Muscle of leg (tissue), 11 donors: ENCODE results near the gene NCKIPSD. TPM values are rescaled to one million over a fixed set of nuclear protein-coding genes. Genes with fewer than 3 reads are reported as not detected.

Experiments used
- DNase-seq: peaks from one replicate; pipeline ENCODE4 v3.0.0; 2013
- H3K27ac ChIP-seq: one replicate; pipeline ENCODE4 v1.5.1; 2013; ENCODE audit warnings: mild to moderate bottlenecking, low read length, control low read depth
- H3K27me3 ChIP-seq: one replicate; pipeline ENCODE4 v1.6.1; 2013; ENCODE audit warnings: low read length; ENCODE audit not compliant: control insufficient read depth, insufficient read depth
- H3K36me3 ChIP-seq: one replicate; pipeline ENCODE4 v1.6.1; 2013; ENCODE audit warnings: low read length; ENCODE audit not compliant: control insufficient read depth, insufficient read depth
- H3K4me1 ChIP-seq: one replicate; pipeline ENCODE4 v1.6.1; 2013; ENCODE audit warnings: low read length; ENCODE audit not compliant: control insufficient read depth, insufficient read depth
- H3K4me3 ChIP-seq: one replicate; pipeline ENCODE4 v1.5.1; 2013; ENCODE audit warnings: low read length, control low read depth
- H3K9me3 ChIP-seq: replicated peaks from 2 replicates; pipeline ENCODE4 v1.6.1; 2013; ENCODE audit warnings: low read depth, low read length; ENCODE audit not compliant: control insufficient read depth
- WGBS: methylation state at CpG from one replicate; pipeline ENCODE4 v1.1.5; 2013; ENCODE audit warnings: missing lambda C conversion rate; ENCODE audit not compliant: insufficient coverage; 5-methylcytosine and 5-hydroxymethylcytosine counted together
- polyA plus RNA-seq, 8 donors: library from polyadenylated mRNA; unstranded; fragments of 120-200 nt; gene quantifications; one replicate each; pipeline versions ENCODE4 v1.2.1 to v1.2.3, GENCODE V29; 2013; ENCODE audit warnings: inconsistent platforms in 1 of 8, low replicate concordance in 1 of 8; ENCODE audit not compliant: insufficient read length in 8 of 8, insufficient read depth in 1 of 8
- total RNA-seq: library from RNA; stranded (reverse); fragments of 120-200 nt; gene quantifications from one replicate; pipeline ENCODE4 v1.2.4, GENCODE V29; 2013

Gene NCKIPSD
- total and polyA plus RNA-seq, 9 donors = 5.9 to 10.9 (median 8.7) TPM

- H3K36me3 ChIP-seq = peaks cover 17% of the 10 kb centered on the region
- H3K4me1 ChIP-seq = peaks cover 8% of the 10 kb centered on the region
- no peaks in the 10 kb centered on the region for H3K9me3 ChIP-seq
- H3K27me3 ChIP-seq = no peaks in the 10 kb centered on the region
- peak within 1 kb of the TSS; percentile 95 for H3K27ac ChIP-seq
- WGBS = 3% methylated on average over 36 of the region's 38 CpGs
- peak within 1 kb of the TSS; percentile 94 for H3K4me3 ChIP-seq
- peak; percentile 99 for DNase-seq
Observed at GRCh38 chr3:48716982-48717746, 31.4 kb upstream of the NCKIPSD start, which contains the start of gene IP6K2. Gene IP6K2 (minus strand): TSS chr3:48717221. CDS start chr3:48695291, 21,930 bp downstream.

DNA sequence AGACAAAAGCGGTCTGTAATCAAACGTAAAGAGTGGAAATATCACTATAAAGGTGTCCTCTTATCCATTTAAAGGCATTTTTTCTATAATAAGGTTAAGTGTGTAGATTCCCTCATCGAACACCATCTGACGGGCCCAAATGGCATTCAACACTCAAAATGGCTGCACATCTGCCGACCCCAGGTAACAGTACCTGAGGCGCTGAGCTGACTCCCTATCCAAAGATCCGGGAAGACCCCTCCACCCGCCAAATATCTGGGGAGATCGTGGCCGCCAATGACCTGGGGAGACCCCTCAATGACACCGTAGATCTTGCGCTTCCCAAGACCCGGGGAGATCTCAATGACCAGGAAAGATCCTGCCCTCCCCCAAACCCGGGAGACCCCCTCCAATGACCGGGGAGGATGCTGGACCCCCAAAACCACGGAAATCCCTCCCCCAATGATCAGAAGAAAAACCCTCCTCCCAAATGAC is 30.8 kb upstream of the NCKIPSD start:
- Histone ChIP-seq H3K4me3 (peak overlapping the region; percentile 94), H3K4me1 (peaks cover 10% of the 10 kb centered on the region), H3K36me3 (peaks cover 22% of the 10 kb centered on the region), H3K9me3 (no peaks in the 10 kb centered on the region), H3K27me3 (no peaks in the 10 kb centered on the region), H3K27ac (peak overlapping the region; percentile 95)
- WGBS = 0% methylated on average over 8 of the region's 16 CpGs
- peak; percentile 55 for DNase-seq

DNA sequence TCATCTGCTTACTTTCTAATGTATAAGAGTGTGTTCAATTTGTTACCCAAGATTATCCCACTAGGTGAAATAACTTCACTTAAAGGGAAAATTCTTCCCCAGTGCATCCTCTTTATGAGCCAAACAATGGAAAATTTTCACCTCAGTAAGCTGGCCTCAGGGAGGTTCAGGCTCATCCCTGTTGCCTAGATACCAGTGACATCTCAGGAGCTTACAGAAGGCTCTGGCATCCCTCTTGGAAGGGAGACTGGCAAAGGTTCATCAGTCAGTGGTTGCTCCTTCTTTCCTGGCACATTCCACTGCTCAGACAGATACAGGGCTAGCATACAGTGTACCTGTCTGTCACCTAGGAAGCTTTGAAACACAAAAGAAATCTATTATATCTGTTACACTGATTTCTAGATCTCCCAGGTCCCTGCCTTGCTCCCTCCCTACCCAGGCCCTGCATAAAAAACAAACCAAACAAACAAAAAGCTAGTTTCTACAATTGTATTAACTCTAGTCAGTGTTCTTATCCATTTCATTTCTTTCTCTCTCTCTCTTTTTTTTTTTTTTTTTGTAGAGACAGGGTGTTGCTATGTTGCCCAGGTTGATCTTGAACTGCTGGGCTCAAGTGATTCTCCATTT is 29.6 kb upstream of the NCKIPSD start:
- no peak overlapping the region for H3K27ac ChIP-seq
- DNase-seq = peak; percentile 39
- no peaks in the 10 kb centered on the region for H3K9me3 ChIP-seq
- no peaks in the 10 kb centered on the region for H3K27me3 ChIP-seq
- peaks cover 30% of the 10 kb centered on the region for H3K36me3 ChIP-seq
- peaks cover 10% of the 10 kb centered on the region for H3K4me1 ChIP-seq
- H3K4me3 ChIP-seq = peak overlapping the region; percentile 94

DNA sequence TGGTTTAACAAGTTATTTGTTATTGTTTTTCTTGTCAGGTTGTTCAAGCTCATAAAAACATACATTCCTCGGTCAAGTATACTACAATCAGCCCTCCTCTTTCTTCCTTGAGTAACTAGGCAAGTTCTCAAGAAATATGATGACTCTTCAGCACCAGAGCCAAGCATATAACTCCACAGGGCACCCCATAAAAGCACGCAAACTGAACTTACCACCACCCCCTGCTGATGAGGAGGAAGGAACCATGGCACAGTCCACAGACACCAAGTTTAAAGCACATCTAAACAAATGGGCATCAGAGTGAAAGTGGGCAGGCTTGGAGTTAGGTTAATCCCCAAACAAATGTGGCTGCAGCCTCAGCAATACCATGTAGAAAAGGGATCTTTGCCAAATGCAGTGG is 26.0 kb upstream of the NCKIPSD start:
- H3K36me3 ChIP-seq = peaks cover 53% of the 10 kb centered on the region
- H3K4me3 ChIP-seq = no peak overlapping the region
- DNase-seq = no peak
- H3K9me3 ChIP-seq = no peaks in the 10 kb centered on the region
- no CpG with 5 or more reads among the region's 2 CpGs for WGBS
- peaks cover 10% of the 10 kb centered on the region for H3K4me1 ChIP-seq
- no peaks in the 10 kb centered on the region for H3K27me3 ChIP-seq
- H3K27ac ChIP-seq = no peak overlapping the region

GRCh38 chr3:48709051-48709461 is 23.3 kb upstream of the NCKIPSD start:
- peaks cover 5% of the 10 kb centered on the region for H3K4me1 ChIP-seq
- H3K27me3 ChIP-seq = no peaks in the 10 kb centered on the region
- H3K36me3 ChIP-seq = peaks cover 63% of the 10 kb centered on the region

GRCh38 chr3:48708481-48708889 is 22.8 kb upstream of the NCKIPSD start:
- 25% methylated on average over 2 of the region's 2 CpGs for WGBS
- H3K27me3 ChIP-seq = no peaks in the 10 kb centered on the region
- DNase-seq = no peak
- peaks cover 63% of the 10 kb centered on the region for H3K36me3 ChIP-seq
- H3K4me1 ChIP-seq = peaks cover 5% of the 10 kb centered on the region
- no peak overlapping the region for H3K27ac ChIP-seq
- H3K9me3 ChIP-seq = no peaks in the 10 kb centered on the region
- no peak overlapping the region for H3K4me3 ChIP-seq

More at GRCh38 chr3:48709051-48709461, 23.3 kb upstream of the NCKIPSD start:
- H3K27ac ChIP-seq = no peak overlapping the region
- no peaks in the 10 kb centered on the region for H3K9me3 ChIP-seq
- no peak for DNase-seq
- no peak overlapping the region for H3K4me3 ChIP-seq
- 75% methylated on average over 6 of the region's 7 CpGs for WGBS

- Histone ChIP-seq H3K27me3 (no peaks in the 10 kb centered on the region), H3K4me1 (peaks cover 2% of the 10 kb centered on the region), H3K9me3 (no peaks in the 10 kb centered on the region), H3K4me3 (no peak overlapping the region), H3K27ac (no peak overlapping the region), H3K36me3 (peaks cover 61% of the 10 kb centered on the region)
- no peak for DNase-seq
- WGBS = no CpG with 5 or more reads among the region's 5 CpGs
Observed at GRCh38 chr3:48707157-48707556, 21.4 kb upstream of the NCKIPSD start.

DNA sequence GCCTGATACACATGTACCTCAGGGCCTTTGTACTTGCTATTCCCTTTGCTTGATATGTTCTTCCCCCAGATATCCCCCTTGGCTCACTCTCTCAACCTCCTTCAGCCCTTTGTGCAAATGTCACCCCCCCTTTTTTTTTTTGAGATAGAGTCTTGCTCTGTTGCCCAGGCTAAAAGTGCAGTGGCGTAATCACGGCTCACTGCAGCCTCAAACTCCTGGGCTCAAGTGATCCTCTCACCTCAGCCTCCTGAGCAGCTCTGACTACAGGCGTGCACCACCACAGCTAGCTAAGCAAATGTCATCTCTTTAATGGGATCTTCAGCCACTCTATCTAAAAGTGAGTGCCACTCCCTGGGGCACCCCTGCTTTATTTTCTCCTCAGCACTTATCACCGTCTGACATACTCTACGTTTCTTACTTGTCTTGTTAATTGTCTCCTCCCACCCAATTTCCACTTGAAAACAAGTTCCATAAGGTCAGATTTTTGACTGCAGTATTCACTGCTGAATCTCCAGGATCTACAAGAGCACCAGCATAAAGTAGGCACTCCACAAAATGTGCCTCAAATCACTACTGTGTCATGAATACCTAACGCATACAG is 16.7 kb upstream of the NCKIPSD start:
- peaks cover 47% of the 10 kb centered on the region for H3K36me3 ChIP-seq
- H3K4me1 ChIP-seq = no peaks in the 10 kb centered on the region
- WGBS = 94% methylated on average over 5 of the region's 6 CpGs

DNA sequence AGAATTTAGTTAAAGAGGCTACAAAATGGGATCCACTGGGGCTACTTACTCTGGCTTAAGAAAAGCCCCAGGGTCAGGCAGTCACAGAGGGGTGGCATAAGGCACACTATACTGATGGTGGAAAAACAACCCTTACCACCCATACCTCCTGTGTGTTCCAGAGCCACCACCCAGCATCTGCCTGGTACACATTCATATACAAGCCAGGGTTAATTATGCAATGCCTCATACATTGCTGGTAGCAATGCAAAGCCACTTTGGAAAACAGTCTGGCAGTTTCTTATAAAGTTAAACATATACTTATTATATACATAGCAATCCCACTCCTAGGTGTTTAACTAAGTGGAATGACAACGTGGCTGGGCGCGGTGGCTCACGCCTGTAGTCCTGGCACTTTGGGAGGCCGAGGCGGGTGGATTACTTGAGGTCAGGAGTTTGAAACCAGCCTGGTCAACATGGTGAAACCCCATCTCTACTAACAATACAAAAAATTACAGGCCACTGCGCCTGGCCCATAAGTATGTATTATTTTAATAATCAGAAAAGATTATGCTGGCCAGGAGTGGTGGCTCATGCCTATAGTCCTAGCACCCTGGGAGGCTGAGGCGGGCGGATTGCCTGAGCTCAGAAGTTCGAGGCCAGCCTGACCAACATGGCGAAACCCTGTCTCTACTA is 15.2 kb upstream of the NCKIPSD start:
- Histone ChIP-seq H3K27ac (no peak overlapping the region), H3K36me3 (peaks cover 40% of the 10 kb centered on the region), H3K9me3 (no peaks in the 10 kb centered on the region), H3K27me3 (no peaks in the 10 kb centered on the region), H3K4me3 (no peak overlapping the region), H3K4me1 (no peaks in the 10 kb centered on the region)
- WGBS = no CpG with 5 or more reads among the region's 11 CpGs
- DNase-seq = no peak

More for the DNA sequence above, 16.7 kb upstream of the NCKIPSD start:
- Histone ChIP-seq H3K4me3 (no peak overlapping the region), H3K27me3 (no peaks in the 10 kb centered on the region), H3K9me3 (no peaks in the 10 kb centered on the region), H3K27ac (no peak overlapping the region)
- DNase-seq = no peak

DNA sequence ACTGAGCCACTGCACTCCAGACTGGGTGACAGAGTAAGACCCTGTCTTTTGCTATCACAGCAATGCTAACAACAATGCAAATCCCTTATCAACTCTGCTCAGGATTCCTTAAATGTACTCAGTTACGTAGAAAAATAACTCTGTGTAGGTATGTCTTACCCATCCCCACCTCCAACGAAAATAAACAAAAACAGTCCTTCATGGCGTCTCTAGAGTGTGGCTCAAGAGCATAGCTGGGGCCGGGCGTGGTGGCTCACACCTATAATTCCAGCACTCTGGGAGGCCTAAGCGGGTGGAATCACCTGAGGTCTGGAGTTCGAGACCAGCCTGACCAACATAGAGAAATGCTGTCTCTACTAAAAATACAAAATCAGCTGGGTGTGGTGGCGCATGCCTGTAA is 13.2 kb upstream of the NCKIPSD start:
- H3K4me1 ChIP-seq = peaks cover 7% of the 10 kb centered on the region
- no peak overlapping the region for H3K4me3 ChIP-seq
- no peaks in the 10 kb centered on the region for H3K27me3 ChIP-seq
- H3K27ac ChIP-seq = no peak overlapping the region
- H3K9me3 ChIP-seq = no peaks in the 10 kb centered on the region
- H3K36me3 ChIP-seq = peaks cover 43% of the 10 kb centered on the region
- no peak for DNase-seq
- 75% methylated on average over 2 of the region's 8 CpGs for WGBS
